ENCODE results near the gene ENTHD1.

- TF ChIP-seq MYC (IDR thresholded peaks at IDR 0.05; ENCODE audit: low read depth, low read length): no peak
- TF ChIP-seq, protein P1, sequence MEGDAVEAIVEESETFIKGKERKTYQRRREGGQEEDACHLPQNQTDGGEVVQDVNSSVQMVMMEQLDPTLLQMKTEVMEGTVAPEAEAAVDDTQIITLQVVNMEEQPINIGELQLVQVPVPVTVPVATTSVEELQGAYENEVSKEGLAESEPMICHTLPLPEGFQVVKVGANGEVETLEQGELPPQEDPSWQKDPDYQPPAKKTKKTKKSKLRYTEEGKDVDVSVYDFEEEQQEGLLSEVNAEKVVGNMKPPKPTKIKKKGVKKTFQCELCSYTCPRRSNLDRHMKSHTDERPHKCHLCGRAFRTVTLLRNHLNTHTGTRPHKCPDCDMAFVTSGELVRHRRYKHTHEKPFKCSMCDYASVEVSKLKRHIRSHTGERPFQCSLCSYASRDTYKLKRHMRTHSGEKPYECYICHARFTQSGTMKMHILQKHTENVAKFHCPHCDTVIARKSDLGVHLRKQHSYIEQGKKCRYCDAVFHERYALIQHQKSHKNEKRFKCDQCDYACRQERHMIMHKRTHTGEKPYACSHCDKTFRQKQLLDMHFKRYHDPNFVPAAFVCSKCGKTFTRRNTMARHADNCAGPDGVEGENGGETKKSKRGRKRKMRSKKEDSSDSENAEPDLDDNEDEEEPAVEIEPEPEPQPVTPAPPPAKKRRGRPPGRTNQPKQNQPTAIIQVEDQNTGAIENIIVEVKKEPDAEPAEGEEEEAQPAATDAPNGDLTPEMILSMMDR (IDR thresholded peaks at IDR 0.05; ENCODE audit: low read depth, low read length): no peak
These were observed 40.8 kb downstream of the ENTHD1 start for GRCh38 chr22:39852799-39853198.

Measured in NB4 (cell line).